HepG2 (cell line): ENCODE measurements around the gene RPS6KB2. TPM values are rescaled to one million over a fixed set of nuclear protein-coding genes. Genes with fewer than 3 reads are reported as not detected.
A peak's percentile ranks its signal among the peaks of the same experiment; 100 is the strongest.

Experiments used
- CC2D1A ChIP-seq: sonication (generic); formaldehyde crosslinking; IDR thresholded peaks from 2 replicates; pipeline ENCODE4 v1.8.1; 2023; ENCODE audit warnings: mild to moderate bottlenecking, missing genetic modification reagents
- CSRNP1 ChIP-seq: sonication (generic); formaldehyde crosslinking; IDR thresholded peaks from 2 replicates; pipeline ENCODE4 v1.8.1; 2023; ENCODE audit warnings: mild to moderate bottlenecking, missing genetic modification reagents
- FOXC1 ChIP-seq: sonication (generic); formaldehyde crosslinking; IDR thresholded peaks from 2 replicates; pipeline ENCODE4 v1.8.0; 2022; ENCODE audit warnings: mild to moderate bottlenecking, missing genetic modification reagents, borderline replicate concordance
- HOXA9 ChIP-seq: sonication (generic); formaldehyde crosslinking; IDR thresholded peaks from 2 replicates; pipeline ENCODE4 v1.8.1; 2022; ENCODE audit warnings: missing genetic modification reagents, mild to moderate bottlenecking, moderate library complexity, borderline replicate concordance
- MEF2D ChIP-seq: sonication (generic); formaldehyde crosslinking; IDR thresholded peaks from 2 replicates; pipeline ENCODE4 v1.5.1; 2020; ENCODE audit warnings: mild to moderate bottlenecking, missing genetic modification reagents
- MYC ChIP-seq: sonication (generic); formaldehyde crosslinking; IDR thresholded peaks from 2 replicates; pipeline ENCODE4 v1.9.0; 2021; ENCODE audit warnings: missing genetic modification reagents, borderline replicate concordance
- NCOA2 ChIP-seq: sonication (generic); formaldehyde crosslinking; IDR thresholded peaks from 2 replicates; pipeline ENCODE4 v1.8.0; 2022; ENCODE audit warnings: inconsistent platforms
- NR2F1 ChIP-seq, 2 experiments: fragments of 450-650 bp in 1 of 2; formaldehyde crosslinking in 1 of 2; IDR thresholded peaks; 2 replicates each; pipeline versions ENCODE4 v1.5.0 to v1.6.1; 2016 to 2020; ENCODE audit warnings: mild to moderate bottlenecking in 1 of 2, missing compliant biosample characterization in 1 of 2, missing genetic modification reagents in 1 of 2, moderate library complexity in 1 of 2
- PHF5A ChIP-seq: IDR thresholded peaks from one replicate; pipeline ENCODE4 v1.6.1; 2018; ENCODE audit warnings: low read depth, missing genetic modification reagents; ENCODE audit not compliant: unreplicated experiment
- TEAD2 ChIP-seq: sonication (generic); formaldehyde crosslinking; IDR thresholded peaks from 2 replicates; pipeline ENCODE4 v1.9.0; 2021; ENCODE audit warnings: missing genetic modification reagents
- U2AF1 ChIP-seq: fragments of 200-400 bp; formaldehyde crosslinking; optimal IDR thresholded peaks from 2 replicates; pipeline ENCODE3; 2017; ENCODE audit warnings: mild to moderate bottlenecking, low read depth, low read length
- UBTF ChIP-seq: sonication (generic); formaldehyde crosslinking; IDR thresholded peaks from 2 replicates; pipeline ENCODE4 v1.4.0; 2020; ENCODE audit warnings: mild to moderate bottlenecking, missing genetic modification reagents
- ZNF275 ChIP-seq: sonication (generic); formaldehyde crosslinking; IDR thresholded peaks from 2 replicates; pipeline ENCODE4 v1.8.0; 2022; ENCODE audit warnings: missing genetic modification reagents, mild to moderate bottlenecking, inconsistent platforms, borderline replicate concordance
- ZNF276 ChIP-seq: sonication (generic); formaldehyde crosslinking; IDR thresholded peaks from 2 replicates; pipeline ENCODE4 v1.4.0; 2020; ENCODE audit warnings: mild to moderate bottlenecking, low read depth, missing genetic modification reagents
- ZSCAN21 ChIP-seq: sonication (generic); formaldehyde crosslinking; IDR thresholded peaks from 2 replicates; pipeline ENCODE4 v1.8.0; 2022; ENCODE audit warnings: mild to moderate bottlenecking, missing genetic modification reagents, moderate library complexity, borderline replicate concordance
- polyA plus RNA-seq, 8 experiments: library from polyadenylated mRNA; depleted of rRNA in 3 of 8; stranded (reverse) in 7 of 8; unstranded in 1 of 8; fragments of >200 nt; fragmentation: Illumina TruSeq in 4 of 8; extraction: Trizol in 4 of 8; gene quantifications; 2 replicates each; pipeline versions ENCODE4 v1.2.1 to v1.2.3, GENCODE V29; 2011 to 2016; ENCODE audit warnings: low read depth in 4 of 8, missing spikeins in 1 of 8, mixed read lengths in 1 of 8; ENCODE audit not compliant: insufficient read depth in 1 of 8
- total RNA-seq, 5 experiments: library from RNA; depleted of rRNA; stranded (reverse); fragments of >200 nt; fragmentation: Illumina TruSeq; extraction: Trizol; gene quantifications; 2 replicates each; pipeline ENCODE4 v1.2.3, GENCODE V29; 2016; ENCODE audit warnings: low read depth in 1 of 5
- TF ChIP-seq, protein P1 (sequence below), 2 experiments: sonication (generic) in 1 of 2; formaldehyde crosslinking in 1 of 2; IDR thresholded peaks; 2 replicates each; pipeline versions ENCODE4 v1.5.1 to v1.6.1; 2011 to 2020; ENCODE audit warnings: borderline replicate concordance in 1 of 2, low read depth in 1 of 2, low read length in 1 of 2, mild to moderate bottlenecking in 1 of 2, missing genetic modification reagents in 1 of 2, moderate library complexity in 1 of 2

Gene RPS6KB2
- total and polyA plus RNA-seq, 2 of the 13 experiments (the other 11 are each of a cell fraction or from before 2014, with no cell fraction given) = 52.9 to 54.8 TPM

- TF ChIP-seq ZNF275 (no peak), FOXC1 (CRISPR knock-in tag) (peak; percentile 83; the same call in 1 of the 2 replicates), ZNF276 (peak; percentile 62), MYC (peak; percentile 96), NR2F1 (CRISPR knock-in tag; IDR thresholded peaks at IDR 0.05) (peak; percentile 19 to 66; a peak in 2 of 4 replicates), UBTF (CRISPR knock-in tag) (peak; percentile 83; the same call in 1 of the 2 replicates), PHF5A (CRISPR knock-in tag) (peak; percentile 65), MEF2D (no peak), ZSCAN21 (CRISPR knock-in tag) (peak; percentile 96), CC2D1A (CRISPR knock-in tag) (0 out of 2 replicates have a peak, but pooled peaks have one; percentile 47), U2AF1 (no peak), CSRNP1 (CRISPR knock-in tag) (peak; percentile 91), TEAD2 (CRISPR knock-in tag) (0 out of 2 replicates have a peak, but pooled peaks have one; percentile 34), HOXA9 (CRISPR knock-in tag) (peak; percentile 94), NCOA2 (CRISPR knock-in tag) (peak; percentile 29; the same call in 1 of the 2 replicates)
- TF ChIP-seq, protein P1, sequence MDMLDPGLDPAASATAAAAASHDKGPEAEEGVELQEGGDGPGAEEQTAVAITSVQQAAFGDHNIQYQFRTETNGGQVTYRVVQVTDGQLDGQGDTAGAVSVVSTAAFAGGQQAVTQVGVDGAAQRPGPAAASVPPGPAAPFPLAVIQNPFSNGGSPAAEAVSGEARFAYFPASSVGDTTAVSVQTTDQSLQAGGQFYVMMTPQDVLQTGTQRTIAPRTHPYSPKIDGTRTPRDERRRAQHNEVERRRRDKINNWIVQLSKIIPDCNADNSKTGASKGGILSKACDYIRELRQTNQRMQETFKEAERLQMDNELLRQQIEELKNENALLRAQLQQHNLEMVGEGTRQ (IDR thresholded peaks at IDR 0.05; ENCODE audit: low read depth, low read length) = peak; percentile 99
- TF ChIP-seq, protein P1 (CRISPR knock-in tag; IDR thresholded peaks at IDR 0.05; ENCODE audit: borderline replicate concordance) = peak; percentile 99
Observed at GRCh38 chr11:67391304-67392182, 36.8 kb upstream of the RPS6KB2 start, which contains the start of gene RAD9A (continued).
